ENCODE measurements around the gene ZCCHC7.

The ZCCHC7 gene

GRCh38 chr9:37369671-37370070 is 249.3 kb downstream of the ZCCHC7 start:
- TF ChIP-seq EZH2 (IDR thresholded peaks at IDR 0.05; ENCODE audit: borderline replicate concordance, low read depth, low read length, severe bottlenecking) (no peak), CTCF (IDR thresholded peaks at IDR 0.05; ENCODE audit: borderline replicate concordance, extremely low read depth, low read length, poor library complexity, severe bottlenecking) (no peak)
- Histone ChIP-seq H3K27ac (ENCODE audit: low read length) (no peak overlapping the region), H3K9ac (ENCODE audit: low read depth, low read length) (no peak overlapping the region), H3K79me2 (ENCODE audit: insufficient read depth, low read length) (no peaks in the 10 kb centered on the region), H3K9me3 (ENCODE audit: insufficient read depth, low read length, severe bottlenecking) (no peaks in the 10 kb centered on the region), H3K4me1 (ENCODE audit: insufficient read depth, low read length) (no peaks in the 10 kb centered on the region), H3K4me3 (ENCODE audit: low read depth in 1 of 2, low read length in 2 of 2) (no peak overlapping the region), H3K36me3 (ENCODE audit: insufficient read depth, low read length) (no peaks in the 10 kb centered on the region), H4K20me1 (ENCODE audit: insufficient read depth, low read length) (no peaks in the 10 kb centered on the region), H3K27me3 (ENCODE audit: insufficient read depth, low read length, poor library complexity) (no peaks in the 10 kb centered on the region), H3K4me2 (ENCODE audit: insufficient read depth, low read length) (no peak overlapping the region), H2AFZ (ENCODE audit: low read depth, low read length) (no peak overlapping the region)
- no peak for ATAC-seq (ENCODE audit: insufficient read depth, low read depth)
- no peak for DNase-seq

- H3K27ac ChIP-seq (ENCODE audit: low read length): no peak overlapping the region
- H4K20me1 ChIP-seq (ENCODE audit: insufficient read depth, low read length): no peaks in the 10 kb centered on the region
- no peak overlapping the region for H2AFZ ChIP-seq (ENCODE audit: low read depth, low read length)
- H3K27me3 ChIP-seq (ENCODE audit: insufficient read depth, low read length, poor library complexity): no peaks in the 10 kb centered on the region
- TF ChIP-seq EZH2 (IDR thresholded peaks at IDR 0.05; ENCODE audit: borderline replicate concordance, low read depth, low read length, severe bottlenecking): no peak
- no peak for TF ChIP-seq CTCF (IDR thresholded peaks at IDR 0.05; ENCODE audit: borderline replicate concordance, extremely low read depth, low read length, poor library complexity, severe bottlenecking)
- no peaks in the 10 kb centered on the region for H3K4me1 ChIP-seq (ENCODE audit: insufficient read depth, low read length)
- no peaks in the 10 kb centered on the region for H3K36me3 ChIP-seq (ENCODE audit: insufficient read depth, low read length)
- no peak overlapping the region for H3K9ac ChIP-seq (ENCODE audit: low read depth, low read length)
- H3K4me2 ChIP-seq (ENCODE audit: insufficient read depth, low read length): no peak overlapping the region
- no peak for DNase-seq
- ATAC-seq (ENCODE audit: insufficient read depth, low read depth): no peak
- no peak overlapping the region for H3K4me3 ChIP-seq (ENCODE audit: low read depth in 1 of 2, low read length in 2 of 2)
- H3K79me2 ChIP-seq (ENCODE audit: insufficient read depth, low read length): no peaks in the 10 kb centered on the region
- no peaks in the 10 kb centered on the region for H3K9me3 ChIP-seq (ENCODE audit: insufficient read depth, low read length, severe bottlenecking)
Measured at GRCh38 chr9:37370282-37370681, 249.9 kb downstream of the ZCCHC7 start.

- no peak overlapping the region for H3K9ac ChIP-seq (ENCODE audit: low read depth, low read length)
- H3K4me2 ChIP-seq (ENCODE audit: insufficient read depth, low read length): no peak overlapping the region
- H4K20me1 ChIP-seq (ENCODE audit: insufficient read depth, low read length): no peaks in the 10 kb centered on the region
- H3K27ac ChIP-seq (ENCODE audit: low read length): no peak overlapping the region
- no peaks in the 10 kb centered on the region for H3K36me3 ChIP-seq (ENCODE audit: insufficient read depth, low read length)
- no peak for ATAC-seq (ENCODE audit: insufficient read depth, low read depth)
- no peak for TF ChIP-seq EZH2 (IDR thresholded peaks at IDR 0.05; ENCODE audit: borderline replicate concordance, low read depth, low read length, severe bottlenecking)
- no peak for TF ChIP-seq CTCF (IDR thresholded peaks at IDR 0.05; ENCODE audit: borderline replicate concordance, extremely low read depth, low read length, poor library complexity, severe bottlenecking)
- H3K4me3 ChIP-seq (ENCODE audit: low read depth in 1 of 2, low read length in 2 of 2): no peak overlapping the region
- no peak overlapping the region for H2AFZ ChIP-seq (ENCODE audit: low read depth, low read length)
- no peaks in the 10 kb centered on the region for H3K79me2 ChIP-seq (ENCODE audit: insufficient read depth, low read length)
- H3K9me3 ChIP-seq (ENCODE audit: insufficient read depth, low read length, severe bottlenecking): no peaks in the 10 kb centered on the region
- H3K27me3 ChIP-seq (ENCODE audit: insufficient read depth, low read length, poor library complexity): no peaks in the 10 kb centered on the region
- DNase-seq: no peak
- no peaks in the 10 kb centered on the region for H3K4me1 ChIP-seq (ENCODE audit: insufficient read depth, low read length)
Measured at GRCh38 chr9:37370968-37371563, 250.7 kb downstream of the ZCCHC7 start.

Data from DND-41 (cell line).